GM12878 (cell line): ENCODE results near the gene UBAP2.

ENCODE experiments used
- BCLAF1 ChIP-seq: fragments of 450-650 bp; IDR thresholded peaks from 2 replicates; pipeline ENCODE4 v1.6.1; 2017; ENCODE audit warnings: antibody characterized with exemption, mild to moderate bottlenecking, moderate library complexity
- CBX3 ChIP-seq: fragments of 200-600 bp; sonication (generic); IDR thresholded peaks from 2 replicates; pipeline ENCODE4 v1.6.1; 2016; ENCODE audit warnings: low read depth, borderline replicate concordance
- CTCF ChIP-seq, 3 experiments: IDR thresholded peaks in 2 of 3; conservative IDR thresholded peaks in 1 of 3; 2 replicates each; pipeline ENCODE4 v1.5.1; 2011; ENCODE audit warnings: low read depth in 3 of 3, low read length in 3 of 3, mild to moderate bottlenecking in 3 of 3, control low read depth in 2 of 3, moderate library complexity in 2 of 3, inconsistent platforms in 1 of 3, mixed read lengths in 1 of 3; ENCODE audit not compliant: control insufficient read depth in 2 of 3, insufficient read depth in 1 of 3; ENCODE audit errors: extremely low read depth in 1 of 3
- EP300 ChIP-seq, 2 experiments: fragments of 150-350 bp in 1 of 2; IDR thresholded peaks; 2 replicates each; pipeline ENCODE4 v1.6.1; 2011 to 2012; ENCODE audit warnings: low read depth in 2 of 2, low read length in 2 of 2, borderline replicate concordance in 1 of 2, improper control_type of control experiment in 1 of 2, inconsistent platforms in 1 of 2; ENCODE audit not compliant: control insufficient read depth in 1 of 2
- EZH2 ChIP-seq: IDR thresholded peaks from 2 replicates; pipeline ENCODE4 v1.6.1; 2012; ENCODE audit warnings: low read depth, mild to moderate bottlenecking, control low read depth, inconsistent platforms, low read length, borderline replicate concordance; ENCODE audit not compliant: control insufficient read depth
- FOXK2 ChIP-seq: fragments of 450-650 bp; IDR thresholded peaks from 2 replicates; pipeline ENCODE4 v1.6.1; 2017; ENCODE audit warnings: mild to moderate bottlenecking, moderate library complexity
- GABPA ChIP-seq: IDR thresholded peaks from 2 replicates; pipeline ENCODE4 v1.6.1; 2014; ENCODE audit warnings: antibody characterized with exemption, low read depth, mild to moderate bottlenecking, inconsistent platforms
- IKZF1 ChIP-seq: fragments of 450-650 bp; conservative IDR thresholded peaks from 2 replicates; pipeline ENCODE4 v1.6.1; 2017; ENCODE audit warnings: antibody characterized with exemption, mild to moderate bottlenecking
- KDM1A ChIP-seq: fragments of 200-600 bp; sonication (generic); IDR thresholded peaks from 2 replicates; pipeline ENCODE4 v1.6.1; 2016; ENCODE audit warnings: borderline replicate concordance
- POLR2AphosphoS5 ChIP-seq: IDR thresholded peaks from 2 replicates; pipeline ENCODE4 v1.6.1; 2011; ENCODE audit warnings: mild to moderate bottlenecking, low read length, inconsistent platforms
- RCOR1 ChIP-seq: conservative IDR thresholded peaks from 2 replicates; pipeline ENCODE4 v1.6.1; 2012; ENCODE audit warnings: low read depth, low read length, improper control_type of control experiment
- RFX5 ChIP-seq: IDR thresholded peaks from 2 replicates; pipeline ENCODE4 v1.6.1; 2011; ENCODE audit warnings: low read depth, low read length, improper control_type of control experiment

GRCh38 chr9:33913541-33913940 is 135.1 kb downstream of the UBAP2 start:
- no peak for TF ChIP-seq IKZF1
- TF ChIP-seq CBX3 = no peak
- no peak for TF ChIP-seq CTCF (IDR thresholded peaks at IDR 0.05 in 2 of 3, conservative IDR thresholded peaks at IDR 0.05 in 1 of 3; ENCODE audit: control insufficient read depth in 2 of 3, extremely low read depth in 1 of 3, insufficient read depth in 1 of 3, low read depth in 3 of 3, low read length in 3 of 3)
- no peak for TF ChIP-seq FOXK2
- no peak for TF ChIP-seq RCOR1
- no peak for TF ChIP-seq EP300 (IDR thresholded peaks at IDR 0.05; ENCODE audit: borderline replicate concordance in 1 of 2, control insufficient read depth in 1 of 2, low read depth in 2 of 2, low read length in 2 of 2)
- TF ChIP-seq BCLAF1 = no peak
- no peak for TF ChIP-seq GABPA
- no peak for TF ChIP-seq EZH2
- TF ChIP-seq POLR2AphosphoS5 = no peak
- no peak for TF ChIP-seq RFX5
- TF ChIP-seq KDM1A = no peak
